Measurements from ENCODE around the gene MCTP1. TPM values are rescaled to one million over a fixed set of nuclear protein-coding genes. Genes with fewer than 3 reads are reported as not detected.
A peak's percentile ranks its signal among the peaks of the same experiment; 100 is the strongest.

Gene MCTP1
- total RNA-seq, 1 experiment from 2014 or later = 5.6 TPM

DNA sequence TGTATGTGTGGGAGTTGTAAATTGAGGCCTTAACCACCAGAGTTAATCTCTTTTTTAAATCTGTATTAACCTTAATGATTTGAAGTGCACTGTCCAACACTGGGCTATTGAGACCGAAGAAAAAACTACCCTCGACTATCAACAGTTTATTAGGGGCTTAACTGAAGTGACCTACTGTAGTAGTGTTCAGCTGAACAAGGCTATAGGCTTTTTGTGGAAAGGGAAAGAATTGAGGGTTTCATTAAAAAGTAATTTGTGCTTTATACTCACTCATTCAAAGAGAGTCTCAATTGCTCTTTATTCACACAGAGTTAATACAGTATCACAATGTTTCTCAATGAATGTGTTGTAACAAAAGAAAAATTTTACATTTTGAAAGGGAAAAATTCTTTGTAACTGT is 399.0 kb downstream of the MCTP1 start:
- CTCF ChIA-PET = interaction anchor here (0.6 to 2.4 kb wide), 3 partner anchors 8 to 148 kb away, joined by 3 to 15 read pairs (median 3); no protein-coding TSS in a partner anchor
- Mint-ChIP-seq H3K4me3 (no peak overlapping the region), H3K4me1 (peaks cover 22% of the 10 kb centered on the region), H3K9me3 (no peaks in the 10 kb centered on the region), H3K27ac (no peak overlapping the region), H3K36me3 (no peaks in the 10 kb centered on the region), H3K27me3 (ENCODE audit: low read depth) (no peaks in the 10 kb centered on the region)
- POLR2A ChIA-PET = interaction anchor here (0.9 kb wide), 1 partner anchor 9 kb away, joined by 3 read pairs; no protein-coding TSS in a partner anchor
- TF ChIP-seq, protein P1, sequence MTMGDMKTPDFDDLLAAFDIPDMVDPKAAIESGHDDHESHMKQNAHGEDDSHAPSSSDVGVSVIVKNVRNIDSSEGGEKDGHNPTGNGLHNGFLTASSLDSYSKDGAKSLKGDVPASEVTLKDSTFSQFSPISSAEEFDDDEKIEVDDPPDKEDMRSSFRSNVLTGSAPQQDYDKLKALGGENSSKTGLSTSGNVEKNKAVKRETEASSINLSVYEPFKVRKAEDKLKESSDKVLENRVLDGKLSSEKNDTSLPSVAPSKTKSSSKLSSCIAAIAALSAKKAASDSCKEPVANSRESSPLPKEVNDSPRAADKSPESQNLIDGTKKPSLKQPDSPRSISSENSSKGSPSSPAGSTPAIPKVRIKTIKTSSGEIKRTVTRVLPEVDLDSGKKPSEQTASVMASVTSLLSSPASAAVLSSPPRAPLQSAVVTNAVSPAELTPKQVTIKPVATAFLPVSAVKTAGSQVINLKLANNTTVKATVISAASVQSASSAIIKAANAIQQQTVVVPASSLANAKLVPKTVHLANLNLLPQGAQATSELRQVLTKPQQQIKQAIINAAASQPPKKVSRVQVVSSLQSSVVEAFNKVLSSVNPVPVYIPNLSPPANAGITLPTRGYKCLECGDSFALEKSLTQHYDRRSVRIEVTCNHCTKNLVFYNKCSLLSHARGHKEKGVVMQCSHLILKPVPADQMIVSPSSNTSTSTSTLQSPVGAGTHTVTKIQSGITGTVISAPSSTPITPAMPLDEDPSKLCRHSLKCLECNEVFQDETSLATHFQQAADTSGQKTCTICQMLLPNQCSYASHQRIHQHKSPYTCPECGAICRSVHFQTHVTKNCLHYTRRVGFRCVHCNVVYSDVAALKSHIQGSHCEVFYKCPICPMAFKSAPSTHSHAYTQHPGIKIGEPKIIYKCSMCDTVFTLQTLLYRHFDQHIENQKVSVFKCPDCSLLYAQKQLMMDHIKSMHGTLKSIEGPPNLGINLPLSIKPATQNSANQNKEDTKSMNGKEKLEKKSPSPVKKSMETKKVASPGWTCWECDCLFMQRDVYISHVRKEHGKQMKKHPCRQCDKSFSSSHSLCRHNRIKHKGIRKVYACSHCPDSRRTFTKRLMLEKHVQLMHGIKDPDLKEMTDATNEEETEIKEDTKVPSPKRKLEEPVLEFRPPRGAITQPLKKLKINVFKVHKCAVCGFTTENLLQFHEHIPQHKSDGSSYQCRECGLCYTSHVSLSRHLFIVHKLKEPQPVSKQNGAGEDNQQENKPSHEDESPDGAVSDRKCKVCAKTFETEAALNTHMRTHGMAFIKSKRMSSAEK (CRISPR knock-in tag; IDR thresholded peaks at IDR 0.05; ENCODE audit: borderline replicate concordance) = no peak
- TF ChIP-seq, protein P2, sequence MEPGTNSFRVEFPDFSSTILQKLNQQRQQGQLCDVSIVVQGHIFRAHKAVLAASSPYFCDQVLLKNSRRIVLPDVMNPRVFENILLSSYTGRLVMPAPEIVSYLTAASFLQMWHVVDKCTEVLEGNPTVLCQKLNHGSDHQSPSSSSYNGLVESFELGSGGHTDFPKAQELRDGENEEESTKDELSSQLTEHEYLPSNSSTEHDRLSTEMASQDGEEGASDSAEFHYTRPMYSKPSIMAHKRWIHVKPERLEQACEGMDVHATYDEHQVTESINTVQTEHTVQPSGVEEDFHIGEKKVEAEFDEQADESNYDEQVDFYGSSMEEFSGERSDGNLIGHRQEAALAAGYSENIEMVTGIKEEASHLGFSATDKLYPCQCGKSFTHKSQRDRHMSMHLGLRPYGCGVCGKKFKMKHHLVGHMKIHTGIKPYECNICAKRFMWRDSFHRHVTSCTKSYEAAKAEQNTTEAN (CRISPR knock-in tag; IDR thresholded peaks at IDR 0.05) = no peak
- TF ChIP-seq, protein P3, sequence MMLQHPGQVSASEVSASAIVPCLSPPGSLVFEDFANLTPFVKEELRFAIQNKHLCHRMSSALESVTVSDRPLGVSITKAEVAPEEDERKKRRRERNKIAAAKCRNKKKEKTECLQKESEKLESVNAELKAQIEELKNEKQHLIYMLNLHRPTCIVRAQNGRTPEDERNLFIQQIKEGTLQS (CRISPR knock-in tag; conservative IDR thresholded peaks at IDR 0.05) = no peak
- TF ChIP-seq HMGA2 (CRISPR knock-in tag; IDR thresholded peaks at IDR 0.05) = no peak
- no peak for TF ChIP-seq EMX1 (CRISPR knock-in tag; IDR thresholded peaks at IDR 0.05)
- no peak for TF ChIP-seq GABPB1 (CRISPR knock-in tag; IDR thresholded peaks at IDR 0.05)
- ATAC-seq = no peak
- no peak for DNase-seq (ENCODE audit: low spot score)

DNA sequence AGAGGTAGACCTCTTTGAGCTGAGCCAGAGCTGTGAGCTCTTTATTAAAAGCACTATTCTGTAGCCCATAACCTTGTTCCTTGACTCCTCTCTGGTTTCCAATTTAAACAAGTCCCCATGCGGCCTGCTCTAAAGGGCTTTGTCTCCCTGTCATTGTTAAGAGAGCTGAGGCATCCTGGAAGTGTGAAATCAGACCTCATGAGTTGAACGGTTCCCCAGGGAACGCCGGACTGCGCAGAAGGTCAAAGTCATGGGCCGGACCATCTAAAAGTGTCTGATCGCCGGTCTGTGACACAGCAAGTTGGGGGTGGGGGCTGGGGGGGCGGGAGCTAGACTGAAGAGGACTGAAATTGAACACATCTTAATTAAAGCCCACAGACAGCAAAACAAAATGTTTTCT is 400.6 kb downstream of the MCTP1 start:
- DNase-seq (ENCODE audit: low spot score) (peak; percentile 11), ATAC-seq (peak; percentile 80)
- Mint-ChIP-seq H3K27ac (no peak overlapping the region), H3K9me3 (no peaks in the 10 kb centered on the region), H3K36me3 (no peaks in the 10 kb centered on the region), H3K27me3 (ENCODE audit: low read depth) (no peaks in the 10 kb centered on the region), H3K4me3 (no peak overlapping the region), H3K4me1 (peaks cover 22% of the 10 kb centered on the region)
- ChIA-PET CTCF (interaction anchor here (0.8 to 2.4 kb wide), 4 partner anchors 10 to 192 kb away, joined by 3 to 15 read pairs (median 4); no protein-coding TSS in a partner anchor), POLR2A (no interaction called here)
- TF ChIP-seq, protein P4, sequence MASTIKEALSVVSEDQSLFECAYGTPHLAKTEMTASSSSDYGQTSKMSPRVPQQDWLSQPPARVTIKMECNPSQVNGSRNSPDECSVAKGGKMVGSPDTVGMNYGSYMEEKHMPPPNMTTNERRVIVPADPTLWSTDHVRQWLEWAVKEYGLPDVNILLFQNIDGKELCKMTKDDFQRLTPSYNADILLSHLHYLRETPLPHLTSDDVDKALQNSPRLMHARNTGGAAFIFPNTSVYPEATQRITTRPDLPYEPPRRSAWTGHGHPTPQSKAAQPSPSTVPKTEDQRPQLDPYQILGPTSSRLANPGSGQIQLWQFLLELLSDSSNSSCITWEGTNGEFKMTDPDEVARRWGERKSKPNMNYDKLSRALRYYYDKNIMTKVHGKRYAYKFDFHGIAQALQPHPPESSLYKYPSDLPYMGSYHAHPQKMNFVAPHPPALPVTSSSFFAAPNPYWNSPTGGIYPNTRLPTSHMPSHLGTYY (CRISPR knock-in tag; IDR thresholded peaks at IDR 0.05) = no peak
- TF ChIP-seq, protein P5, sequence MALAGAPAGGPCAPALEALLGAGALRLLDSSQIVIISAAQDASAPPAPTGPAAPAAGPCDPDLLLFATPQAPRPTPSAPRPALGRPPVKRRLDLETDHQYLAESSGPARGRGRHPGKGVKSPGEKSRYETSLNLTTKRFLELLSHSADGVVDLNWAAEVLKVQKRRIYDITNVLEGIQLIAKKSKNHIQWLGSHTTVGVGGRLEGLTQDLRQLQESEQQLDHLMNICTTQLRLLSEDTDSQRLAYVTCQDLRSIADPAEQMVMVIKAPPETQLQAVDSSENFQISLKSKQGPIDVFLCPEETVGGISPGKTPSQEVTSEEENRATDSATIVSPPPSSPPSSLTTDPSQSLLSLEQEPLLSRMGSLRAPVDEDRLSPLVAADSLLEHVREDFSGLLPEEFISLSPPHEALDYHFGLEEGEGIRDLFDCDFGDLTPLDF (CRISPR knock-in tag; IDR thresholded peaks at IDR 0.05) = no peak
- TF ChIP-seq TCF7 (CRISPR knock-in tag; IDR thresholded peaks at IDR 0.05; ENCODE audit: low read depth) (no peak), CREB1 (CRISPR knock-in tag; IDR thresholded peaks at IDR 0.05) (no peak), CBFB (CRISPR knock-in tag; IDR thresholded peaks at IDR 0.05; ENCODE audit: low read depth) (no peak), OVOL2 (CRISPR knock-in tag; IDR thresholded peaks at IDR 0.05; ENCODE audit: borderline replicate concordance) (no peak), NR1H2 (CRISPR knock-in tag; IDR thresholded peaks at IDR 0.05) (no peak), TEAD1 (CRISPR knock-in tag; IDR thresholded peaks at IDR 0.05) (no peak)
- TF ChIP-seq, protein P6, sequence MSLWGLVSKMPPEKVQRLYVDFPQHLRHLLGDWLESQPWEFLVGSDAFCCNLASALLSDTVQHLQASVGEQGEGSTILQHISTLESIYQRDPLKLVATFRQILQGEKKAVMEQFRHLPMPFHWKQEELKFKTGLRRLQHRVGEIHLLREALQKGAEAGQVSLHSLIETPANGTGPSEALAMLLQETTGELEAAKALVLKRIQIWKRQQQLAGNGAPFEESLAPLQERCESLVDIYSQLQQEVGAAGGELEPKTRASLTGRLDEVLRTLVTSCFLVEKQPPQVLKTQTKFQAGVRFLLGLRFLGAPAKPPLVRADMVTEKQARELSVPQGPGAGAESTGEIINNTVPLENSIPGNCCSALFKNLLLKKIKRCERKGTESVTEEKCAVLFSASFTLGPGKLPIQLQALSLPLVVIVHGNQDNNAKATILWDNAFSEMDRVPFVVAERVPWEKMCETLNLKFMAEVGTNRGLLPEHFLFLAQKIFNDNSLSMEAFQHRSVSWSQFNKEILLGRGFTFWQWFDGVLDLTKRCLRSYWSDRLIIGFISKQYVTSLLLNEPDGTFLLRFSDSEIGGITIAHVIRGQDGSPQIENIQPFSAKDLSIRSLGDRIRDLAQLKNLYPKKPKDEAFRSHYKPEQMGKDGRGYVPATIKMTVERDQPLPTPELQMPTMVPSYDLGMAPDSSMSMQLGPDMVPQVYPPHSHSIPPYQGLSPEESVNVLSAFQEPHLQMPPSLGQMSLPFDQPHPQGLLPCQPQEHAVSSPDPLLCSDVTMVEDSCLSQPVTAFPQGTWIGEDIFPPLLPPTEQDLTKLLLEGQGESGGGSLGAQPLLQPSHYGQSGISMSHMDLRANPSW (CRISPR knock-in tag; conservative IDR thresholded peaks at IDR 0.05; ENCODE audit: low read depth) = no peak
- TF ChIP-seq, protein P7, sequence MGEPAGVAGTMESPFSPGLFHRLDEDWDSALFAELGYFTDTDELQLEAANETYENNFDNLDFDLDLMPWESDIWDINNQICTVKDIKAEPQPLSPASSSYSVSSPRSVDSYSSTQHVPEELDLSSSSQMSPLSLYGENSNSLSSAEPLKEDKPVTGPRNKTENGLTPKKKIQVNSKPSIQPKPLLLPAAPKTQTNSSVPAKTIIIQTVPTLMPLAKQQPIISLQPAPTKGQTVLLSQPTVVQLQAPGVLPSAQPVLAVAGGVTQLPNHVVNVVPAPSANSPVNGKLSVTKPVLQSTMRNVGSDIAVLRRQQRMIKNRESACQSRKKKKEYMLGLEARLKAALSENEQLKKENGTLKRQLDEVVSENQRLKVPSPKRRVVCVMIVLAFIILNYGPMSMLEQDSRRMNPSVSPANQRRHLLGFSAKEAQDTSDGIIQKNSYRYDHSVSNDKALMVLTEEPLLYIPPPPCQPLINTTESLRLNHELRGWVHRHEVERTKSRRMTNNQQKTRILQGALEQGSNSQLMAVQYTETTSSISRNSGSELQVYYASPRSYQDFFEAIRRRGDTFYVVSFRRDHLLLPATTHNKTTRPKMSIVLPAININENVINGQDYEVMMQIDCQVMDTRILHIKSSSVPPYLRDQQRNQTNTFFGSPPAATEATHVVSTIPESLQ (CRISPR knock-in tag; IDR thresholded peaks at IDR 0.05) = no peak

Measured in WTC11 (cell line).